Tibial nerve (tissue), 4 donors: ENCODE measurements around the gene MKI67.

Experiments
- CTCF ChIP-seq, 5 experiments: fragments of 200-600 bp in 3 of 5; fragments of 450-650 bp in 2 of 5; sonication (generic) in 3 of 5; IDR thresholded peaks; one replicate each; pipeline ENCODE4 v1.5.1; 2016 to 2019; ENCODE audit warnings: antibody characterized with exemption in 5 of 5, mild to moderate bottlenecking in 3 of 5, moderate library complexity in 2 of 5
- EP300 ChIP-seq, 2 donors: sonication (generic); formaldehyde crosslinking; IDR thresholded peaks; one replicate each; pipeline ENCODE4 v1.6.1; 2017; ENCODE audit warnings: antibody characterized with exemption in 2 of 2, mild to moderate bottlenecking in 1 of 2
- POLR2A ChIP-seq, 2 donors: fragments of 450-650 bp; IDR thresholded peaks; one replicate each; pipeline ENCODE4 v1.6.1; 2017; ENCODE audit warnings: antibody characterized with exemption in 2 of 2, mild to moderate bottlenecking in 2 of 2, moderate library complexity in 2 of 2

- TF ChIP-seq POLR2A (IDR thresholded peaks at IDR 0.05) = no peak
- no peak for TF ChIP-seq CTCF (IDR thresholded peaks at IDR 0.05)
- no peak for TF ChIP-seq EP300 (IDR thresholded peaks at IDR 0.05)
Observed at GRCh38 chr10:128071417-128071782, 54.8 kb downstream of the MKI67 start.
